NB4 (cell line): Measurements from ENCODE around the gene RNF157.

Source experiments
- POLR2A ChIP-seq: IDR thresholded peaks from 2 replicates; pipeline ENCODE4 v1.6.1; 2011; ENCODE audit warnings: mild to moderate bottlenecking; ENCODE audit not compliant: insufficient read length; ENCODE audit errors: extremely low read depth
- TF ChIP-seq, protein P1 (sequence below): IDR thresholded peaks from one replicate; pipeline ENCODE4 v1.5.1; 2012; ENCODE audit warnings: low read depth, low read length

DNA sequence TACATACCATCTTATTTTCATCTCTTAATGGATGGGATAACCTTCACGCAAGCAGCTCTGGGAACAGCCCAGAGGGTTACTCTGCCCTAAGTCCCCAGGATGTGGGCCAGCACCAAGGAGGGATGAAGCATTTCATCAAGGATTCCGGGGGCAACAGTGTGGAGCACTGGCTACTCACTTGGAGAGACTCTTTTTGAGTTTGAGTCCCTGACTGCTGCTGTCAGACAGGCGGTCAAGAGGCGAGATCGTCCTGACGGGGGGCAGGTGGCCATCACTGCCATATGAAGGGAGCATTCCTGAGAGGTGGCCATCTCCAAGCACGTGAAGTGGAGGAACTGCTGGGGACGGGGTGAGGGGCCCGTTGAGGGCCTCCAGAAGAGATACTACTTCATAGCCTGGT is 81.1 kb downstream of the RNF157 start:
- TF ChIP-seq, protein P1, sequence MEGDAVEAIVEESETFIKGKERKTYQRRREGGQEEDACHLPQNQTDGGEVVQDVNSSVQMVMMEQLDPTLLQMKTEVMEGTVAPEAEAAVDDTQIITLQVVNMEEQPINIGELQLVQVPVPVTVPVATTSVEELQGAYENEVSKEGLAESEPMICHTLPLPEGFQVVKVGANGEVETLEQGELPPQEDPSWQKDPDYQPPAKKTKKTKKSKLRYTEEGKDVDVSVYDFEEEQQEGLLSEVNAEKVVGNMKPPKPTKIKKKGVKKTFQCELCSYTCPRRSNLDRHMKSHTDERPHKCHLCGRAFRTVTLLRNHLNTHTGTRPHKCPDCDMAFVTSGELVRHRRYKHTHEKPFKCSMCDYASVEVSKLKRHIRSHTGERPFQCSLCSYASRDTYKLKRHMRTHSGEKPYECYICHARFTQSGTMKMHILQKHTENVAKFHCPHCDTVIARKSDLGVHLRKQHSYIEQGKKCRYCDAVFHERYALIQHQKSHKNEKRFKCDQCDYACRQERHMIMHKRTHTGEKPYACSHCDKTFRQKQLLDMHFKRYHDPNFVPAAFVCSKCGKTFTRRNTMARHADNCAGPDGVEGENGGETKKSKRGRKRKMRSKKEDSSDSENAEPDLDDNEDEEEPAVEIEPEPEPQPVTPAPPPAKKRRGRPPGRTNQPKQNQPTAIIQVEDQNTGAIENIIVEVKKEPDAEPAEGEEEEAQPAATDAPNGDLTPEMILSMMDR: no peak
- no peak for TF ChIP-seq POLR2A
